GM13976 (cell line): Measurements from ENCODE around the gene ACER2.

Experiments used
- DNase-seq: peaks from one replicate; pipeline ENCODE4 v3.0.0; 2012; ENCODE audit warnings: low spot score
- in situ Hi-C: fragments of 300-500 bp; cut with MboI; formaldehyde crosslinking; loops from one replicate; pipeline ENCODE4 v1.12.0; 2022; ENCODE audit warnings: low sequenced_read_pairs, mixed read lengths, inconsistent platforms; ENCODE audit not compliant: unreplicated experiment
- TF ChIP-seq, protein P1 (sequence below): IDR thresholded peaks from 2 replicates; pipeline ENCODE4 v1.5.1; 2012; ENCODE audit warnings: borderline replicate concordance, mild to moderate bottlenecking; ENCODE audit not compliant: insufficient read depth; ENCODE audit errors: extremely low read depth, missing control alignments, control extremely low read depth

ACER2 gene

DNA sequence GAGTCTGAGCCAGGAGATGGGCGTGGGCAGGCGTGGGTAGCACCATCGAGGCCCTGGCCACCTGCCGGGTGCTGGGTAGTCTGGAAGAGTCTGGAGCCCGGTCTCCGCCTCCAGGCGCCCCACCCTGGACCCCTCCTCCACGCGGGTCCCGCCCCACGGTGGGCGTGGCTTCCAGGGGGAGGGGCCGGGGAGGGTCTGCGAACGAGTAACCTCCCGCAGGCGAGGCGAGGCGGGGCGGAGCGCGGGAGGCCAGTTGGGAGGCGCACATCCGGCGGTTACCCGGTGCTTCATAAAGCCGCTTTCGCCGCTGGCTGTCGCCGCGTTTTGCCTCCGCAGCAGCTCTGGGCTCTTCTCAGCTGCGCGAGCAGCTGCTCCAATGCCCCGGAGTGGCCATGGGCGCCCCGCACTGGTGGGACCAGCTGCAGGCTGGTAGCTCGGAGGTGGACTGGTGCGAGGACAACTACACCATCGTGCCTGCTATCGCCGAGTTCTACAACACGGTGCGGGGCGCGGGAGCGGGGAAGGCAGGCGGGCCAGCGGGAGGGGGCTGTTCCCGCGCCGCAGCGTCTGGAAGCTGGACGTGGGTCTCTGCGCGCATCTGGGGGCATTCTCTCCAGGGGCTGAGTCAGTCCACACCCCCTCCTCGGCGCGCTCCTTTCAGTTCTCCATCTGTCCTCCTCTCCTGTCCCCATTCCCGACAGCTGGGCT is at the start of gene ACER2:
TSS of gene ACER2 (plus strand) at position 317 of the 708 bp plus-strand sequence. CDS start at position 393, 76 bp downstream.
- DNase-seq = peak; percentile 99
- in situ Hi-C loops = no loop called here
- TF ChIP-seq, protein P1, sequence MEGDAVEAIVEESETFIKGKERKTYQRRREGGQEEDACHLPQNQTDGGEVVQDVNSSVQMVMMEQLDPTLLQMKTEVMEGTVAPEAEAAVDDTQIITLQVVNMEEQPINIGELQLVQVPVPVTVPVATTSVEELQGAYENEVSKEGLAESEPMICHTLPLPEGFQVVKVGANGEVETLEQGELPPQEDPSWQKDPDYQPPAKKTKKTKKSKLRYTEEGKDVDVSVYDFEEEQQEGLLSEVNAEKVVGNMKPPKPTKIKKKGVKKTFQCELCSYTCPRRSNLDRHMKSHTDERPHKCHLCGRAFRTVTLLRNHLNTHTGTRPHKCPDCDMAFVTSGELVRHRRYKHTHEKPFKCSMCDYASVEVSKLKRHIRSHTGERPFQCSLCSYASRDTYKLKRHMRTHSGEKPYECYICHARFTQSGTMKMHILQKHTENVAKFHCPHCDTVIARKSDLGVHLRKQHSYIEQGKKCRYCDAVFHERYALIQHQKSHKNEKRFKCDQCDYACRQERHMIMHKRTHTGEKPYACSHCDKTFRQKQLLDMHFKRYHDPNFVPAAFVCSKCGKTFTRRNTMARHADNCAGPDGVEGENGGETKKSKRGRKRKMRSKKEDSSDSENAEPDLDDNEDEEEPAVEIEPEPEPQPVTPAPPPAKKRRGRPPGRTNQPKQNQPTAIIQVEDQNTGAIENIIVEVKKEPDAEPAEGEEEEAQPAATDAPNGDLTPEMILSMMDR = no peak

DNA sequence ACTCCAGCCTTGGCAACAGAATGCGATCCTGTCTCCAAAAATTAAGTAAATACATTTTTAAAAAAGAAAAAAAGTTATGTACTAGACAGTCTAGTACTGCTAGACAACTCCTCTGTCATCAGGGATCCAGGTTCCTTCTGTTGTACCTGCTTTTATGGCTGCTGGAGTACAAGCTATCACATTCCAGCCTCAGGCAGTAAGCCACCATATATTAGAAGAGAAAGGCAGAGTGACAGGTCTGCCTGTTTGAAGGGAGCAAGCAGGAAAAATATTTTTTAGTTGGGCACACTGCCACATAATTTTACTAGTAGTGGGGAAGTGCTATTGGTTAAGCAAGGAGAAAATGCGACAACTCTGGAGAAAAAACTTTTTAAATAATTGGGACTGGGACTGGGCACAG is 39.7 kb upstream of the ACER2 start:
- in situ Hi-C loops = no loop called here
- TF ChIP-seq, protein P1 = no peak
- DNase-seq = no peak

DNA sequence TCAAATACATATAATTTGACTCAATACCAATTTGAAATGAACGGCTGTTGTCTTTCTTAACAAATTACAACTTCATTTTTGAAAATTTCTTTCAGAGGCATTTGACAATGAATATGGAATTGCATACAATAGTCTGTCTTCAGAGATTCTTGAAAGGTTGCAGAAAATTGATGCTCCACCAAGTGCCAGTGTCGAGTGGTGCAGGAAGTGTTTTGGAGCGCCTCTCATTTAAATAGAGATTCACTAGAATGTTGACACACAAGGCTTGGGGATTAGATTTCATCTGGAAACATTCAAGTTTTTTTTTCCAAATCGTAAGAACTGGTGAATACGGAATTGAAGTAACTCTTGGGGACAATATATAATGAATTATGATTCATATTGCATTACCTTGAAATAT is 36.9 kb upstream of the ACER2 start:
- in situ Hi-C loops = no loop called here

DNA sequence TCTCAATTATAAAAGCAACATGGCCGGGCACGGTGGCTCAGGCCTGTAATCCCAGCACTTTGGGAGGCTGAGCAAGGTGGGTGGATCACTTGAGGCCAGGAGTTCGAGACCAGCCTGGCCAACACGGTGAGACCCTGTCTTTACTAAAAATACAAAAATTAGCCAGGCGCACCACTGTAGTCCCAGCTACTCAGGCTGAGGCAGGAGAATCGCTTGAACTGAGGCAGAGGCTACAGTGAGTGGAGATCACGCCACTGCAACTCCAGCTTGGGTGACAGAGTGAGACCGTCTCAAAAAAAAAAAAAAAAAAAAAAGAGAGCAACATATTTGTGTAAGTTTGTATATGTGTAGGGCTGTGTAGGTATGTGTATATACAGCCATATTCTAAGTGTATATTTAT is 36.2 kb upstream of the ACER2 start:
- no peak for DNase-seq
- TF ChIP-seq, protein P1 = no peak
- in situ Hi-C loops = no loop called here

More for the DNA sequence above, 36.9 kb upstream of the ACER2 start:
- TF ChIP-seq, protein P1 = no peak
- DNase-seq = no peak

DNA sequence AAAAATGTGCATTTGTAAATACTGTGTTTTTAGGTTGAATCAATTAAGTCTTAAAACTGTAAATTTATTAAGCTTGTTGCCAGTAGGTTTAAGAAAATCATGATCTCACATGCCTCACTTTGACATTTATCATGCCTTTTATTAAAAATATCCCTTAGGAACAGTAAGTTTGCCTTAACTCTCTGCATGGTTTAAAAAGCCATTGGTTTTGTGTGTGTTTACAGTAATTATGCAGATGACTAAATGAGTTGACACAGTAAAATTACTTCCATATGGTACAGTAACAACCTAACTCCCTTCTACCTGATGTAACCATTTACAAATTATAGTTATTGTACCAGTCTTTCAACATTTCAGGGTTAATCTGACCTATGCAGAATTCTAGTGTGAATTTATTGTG is 35.3 kb upstream of the ACER2 start:
- no peak for DNase-seq
- TF ChIP-seq, protein P1 = no peak
- in situ Hi-C loops = no loop called here

DNA sequence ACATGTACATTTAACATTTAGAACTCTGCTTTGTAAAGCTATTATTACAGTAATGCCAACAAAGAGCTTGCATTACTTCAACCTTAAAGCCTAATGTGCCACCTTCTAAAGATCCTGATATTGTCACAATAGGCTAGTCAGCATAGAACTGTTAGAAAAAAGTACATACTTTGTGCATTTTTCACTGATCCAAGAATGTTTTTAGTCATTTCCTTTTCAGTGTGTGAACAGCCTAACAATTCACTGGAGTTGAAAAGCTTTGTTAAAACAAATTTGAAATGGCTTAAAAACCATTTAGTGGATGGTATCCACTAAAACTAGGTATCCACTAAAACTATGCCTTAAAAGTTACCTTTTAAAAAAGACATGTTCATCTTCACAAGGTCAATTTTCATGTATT is 33.3 kb upstream of the ACER2 start:
- TF ChIP-seq, protein P1 = no peak
- DNase-seq = no peak
- in situ Hi-C loops = no loop called here
